Glutamatergic neuron (in vitro differentiated cells): ENCODE data around the gene ARHGAP4. TPM values are rescaled to one million over a fixed set of nuclear protein-coding genes. Genes with fewer than 3 reads are reported as not detected.

Experiments
- DNase-seq: peaks from one replicate; pipeline ENCODE4 v3.0.0; 2022
- H3K27ac Mint-ChIP-seq: one replicate; pipeline ENCODE4 v1.8.0; 2020; ENCODE audit warnings: mild to moderate bottlenecking, mixed read lengths, inconsistent platforms; ENCODE audit not compliant: unreplicated experiment
- H3K27me3 Mint-ChIP-seq: one replicate; pipeline ENCODE4 v1.8.0; 2020; ENCODE audit warnings: mild to moderate bottlenecking, moderate library complexity, mixed read lengths, inconsistent platforms; ENCODE audit not compliant: unreplicated experiment
- H3K36me3 Mint-ChIP-seq: one replicate; pipeline ENCODE4 v1.8.0; 2020; ENCODE audit warnings: mild to moderate bottlenecking, mixed read lengths, inconsistent platforms; ENCODE audit not compliant: unreplicated experiment
- H3K4me1 Mint-ChIP-seq: one replicate; pipeline ENCODE4 v1.8.0; 2020; ENCODE audit warnings: mild to moderate bottlenecking, low read depth, mixed read lengths, inconsistent platforms; ENCODE audit not compliant: unreplicated experiment
- H3K4me3 Mint-ChIP-seq: one replicate; pipeline ENCODE4 v1.8.0; 2020; ENCODE audit warnings: mild to moderate bottlenecking, mixed read lengths, inconsistent platforms; ENCODE audit not compliant: unreplicated experiment
- H3K9me3 Mint-ChIP-seq: one replicate; pipeline ENCODE4 v1.8.0; 2020; ENCODE audit warnings: mild to moderate bottlenecking, moderate library complexity, mixed read lengths, inconsistent platforms; ENCODE audit not compliant: unreplicated experiment
- long read RNA-seq: library from polyadenylated mRNA; unstranded; transcript quantifications from one replicate; pipeline ENCODE4 v2.0.0, GENCODE V29; 2020; ENCODE audit not compliant: unreplicated experiment
- total RNA-seq: library from RNA; stranded (reverse); fragmentation: NEBNext Ultra II Directional; extraction: Animal tissue kit (Norgen Biotek cat#: 25700); gene quantifications from one replicate; pipeline ENCODE4 v1.2.1, GENCODE V29; 2021; ENCODE audit not compliant: unreplicated experiment
- TF ChIP-seq, protein P1 (sequence below): fragments of 200-600 bp; sonication (generic); IDR thresholded peaks from one replicate; pipeline ENCODE4 v1.5.0; 2021; ENCODE audit not compliant: partially characterized antibody, unreplicated experiment

ARHGAP4 gene
- total RNA-seq = 33.5 TPM
- long read RNA-seq, partial matches to known transcripts = 7 of 8 reads
- long read RNA-seq, other reads (novel, unspliced or antisense) = 1 of 8 reads

DNA sequence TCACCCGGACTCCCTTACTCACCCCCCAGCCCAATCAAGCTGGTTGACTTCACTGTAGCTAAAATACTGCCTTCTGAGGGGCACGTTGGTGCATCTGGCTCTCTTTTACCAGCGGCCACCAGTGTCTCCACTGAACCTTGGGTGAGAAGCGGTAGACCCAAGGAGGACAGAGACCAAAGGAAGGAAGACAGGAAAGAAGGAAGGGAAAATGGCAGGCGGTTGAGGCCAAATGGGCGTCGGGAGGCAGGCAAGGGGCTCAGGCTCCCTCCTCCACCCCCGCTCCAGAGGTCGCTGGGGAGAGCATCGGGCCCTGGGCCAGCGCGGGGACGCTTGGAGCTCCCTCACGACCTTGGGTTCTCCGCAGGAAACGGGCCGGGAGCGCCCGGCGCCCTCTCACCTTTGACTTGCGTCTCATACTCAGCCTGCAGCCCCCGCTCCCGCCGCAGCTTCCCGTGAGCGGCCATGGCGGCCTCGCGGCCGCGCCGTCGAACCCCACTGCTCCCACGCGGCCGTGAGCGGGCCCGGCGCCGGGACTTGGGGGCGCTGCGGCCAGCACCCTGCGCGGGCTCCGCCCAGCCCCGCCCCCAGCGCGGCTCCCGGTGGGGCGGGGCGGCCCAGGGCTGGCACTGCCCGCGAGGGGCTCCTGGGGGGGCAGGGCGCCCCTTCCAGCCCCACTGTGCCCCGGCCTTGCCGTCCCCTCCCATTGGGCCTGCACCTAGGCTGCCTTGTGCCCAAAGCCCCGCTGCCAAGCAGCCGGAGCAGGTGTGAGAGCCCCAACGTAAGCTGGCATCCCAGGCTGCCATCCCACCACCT lies at the start of gene ARHGAP4:
Gene ARHGAP4, minus strand, starts transcription at position 526 of the 813 bp plus-strand sequence. Its CDS starts 62 bp downstream, at position 464.
- Mint-ChIP-seq H3K27me3 (peaks cover 6% of the 10 kb centered on the region), H3K9me3 (peaks cover 3% of the 10 kb centered on the region)

DNA sequence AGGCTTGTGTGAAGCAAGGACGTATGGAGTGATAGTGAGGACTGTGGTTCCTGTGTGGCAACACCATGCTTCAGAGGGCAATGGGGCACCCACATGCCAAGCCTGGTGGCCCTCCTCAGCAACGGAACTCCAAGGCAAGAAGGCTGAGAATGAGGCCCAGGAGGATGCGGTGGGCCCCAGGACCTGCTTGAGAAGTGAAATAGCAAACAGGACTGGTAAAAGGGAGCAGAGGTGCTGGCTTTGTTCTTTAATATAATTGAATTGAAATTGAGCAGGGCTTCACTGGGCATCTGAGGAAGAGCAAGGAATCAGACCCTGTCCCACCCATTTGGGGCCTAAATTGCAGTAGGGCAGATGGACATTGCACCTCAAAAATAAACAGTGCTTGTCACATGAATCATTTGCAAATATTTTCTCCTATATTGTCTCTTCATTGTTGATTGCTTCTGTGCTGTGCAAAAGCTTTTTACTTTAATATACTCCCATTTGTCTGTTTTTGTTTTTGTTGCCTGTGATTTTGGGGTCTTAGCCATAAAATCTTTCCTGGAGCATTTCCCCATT lies 48.7 kb upstream of the ARHGAP4 start:
- Mint-ChIP-seq H3K9me3 (peaks cover 7% of the 10 kb centered on the region), H3K4me3 (no peak overlapping the region), H3K27ac (peak overlapping the region; percentile 55), H3K36me3 (no peaks in the 10 kb centered on the region), H3K4me1 (peaks cover 1% of the 10 kb centered on the region), H3K27me3 (peaks cover 7% of the 10 kb centered on the region)
- TF ChIP-seq, protein P1, sequence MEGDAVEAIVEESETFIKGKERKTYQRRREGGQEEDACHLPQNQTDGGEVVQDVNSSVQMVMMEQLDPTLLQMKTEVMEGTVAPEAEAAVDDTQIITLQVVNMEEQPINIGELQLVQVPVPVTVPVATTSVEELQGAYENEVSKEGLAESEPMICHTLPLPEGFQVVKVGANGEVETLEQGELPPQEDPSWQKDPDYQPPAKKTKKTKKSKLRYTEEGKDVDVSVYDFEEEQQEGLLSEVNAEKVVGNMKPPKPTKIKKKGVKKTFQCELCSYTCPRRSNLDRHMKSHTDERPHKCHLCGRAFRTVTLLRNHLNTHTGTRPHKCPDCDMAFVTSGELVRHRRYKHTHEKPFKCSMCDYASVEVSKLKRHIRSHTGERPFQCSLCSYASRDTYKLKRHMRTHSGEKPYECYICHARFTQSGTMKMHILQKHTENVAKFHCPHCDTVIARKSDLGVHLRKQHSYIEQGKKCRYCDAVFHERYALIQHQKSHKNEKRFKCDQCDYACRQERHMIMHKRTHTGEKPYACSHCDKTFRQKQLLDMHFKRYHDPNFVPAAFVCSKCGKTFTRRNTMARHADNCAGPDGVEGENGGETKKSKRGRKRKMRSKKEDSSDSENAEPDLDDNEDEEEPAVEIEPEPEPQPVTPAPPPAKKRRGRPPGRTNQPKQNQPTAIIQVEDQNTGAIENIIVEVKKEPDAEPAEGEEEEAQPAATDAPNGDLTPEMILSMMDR = no peak
- DNase-seq = no peak

More for the DNA sequence above, at the start of gene ARHGAP4:
- no peaks in the 10 kb centered on the region for H3K36me3 Mint-ChIP-seq
- TF ChIP-seq, protein P1 = no peak
- DNase-seq = no peak
- H3K27ac Mint-ChIP-seq = peak within 1 kb of the TSS; percentile 90
- peaks cover 7% of the 10 kb centered on the region for H3K4me1 Mint-ChIP-seq
- peak within 1 kb of the TSS; percentile 82 for H3K4me3 Mint-ChIP-seq

- Mint-ChIP-seq H3K27me3 (peaks cover 7% of the 10 kb centered on the region), H3K9me3 (peaks cover 7% of the 10 kb centered on the region), H3K27ac (peak overlapping the region; percentile 99), H3K36me3 (no peaks in the 10 kb centered on the region), H3K4me3 (peak overlapping the region; percentile 52), H3K4me1 (peaks cover 1% of the 10 kb centered on the region)
- TF ChIP-seq, protein P1 = no peak
- no peak for DNase-seq
These were observed 48.1 kb upstream of the ARHGAP4 start for GRCh38 chrX:153974003-153974725.

GRCh38 chrX:153973127-153974002 lies 47.3 kb upstream of the ARHGAP4 start:
- H3K27ac Mint-ChIP-seq = peak overlapping the region; percentile 99
- TF ChIP-seq, protein P1 = no peak
- no peaks in the 10 kb centered on the region for H3K36me3 Mint-ChIP-seq
- H3K27me3 Mint-ChIP-seq = peaks cover 7% of the 10 kb centered on the region
- peaks cover 1% of the 10 kb centered on the region for H3K4me1 Mint-ChIP-seq
- no peak for DNase-seq
- H3K4me3 Mint-ChIP-seq = peak overlapping the region; percentile 88
- H3K9me3 Mint-ChIP-seq = peaks cover 7% of the 10 kb centered on the region
